ENCODE data around the gene DACH1.

Gene DACH1

GRCh38 chr13:71474936-71475335 lies 392.1 kb downstream of the DACH1 start:
- no peak for DNase-seq

- no peak for DNase-seq
Measured at GRCh38 chr13:71469626-71470025, 397.4 kb downstream of the DACH1 start.

GRCh38 chr13:71464686-71465085 lies 402.3 kb downstream of the DACH1 start:
- no peak for DNase-seq

- DNase-seq, result no peak
Measured at GRCh38 chr13:71461892-71462291, 405.1 kb downstream of the DACH1 start.

GRCh38 chr13:71460211-71460610 lies 406.8 kb downstream of the DACH1 start:
- DNase-seq, result no peak

GRCh38 chr13:71459708-71460107 lies 407.3 kb downstream of the DACH1 start:
- no peak for DNase-seq

GRCh38 chr13:71457645-71458044 lies 409.4 kb downstream of the DACH1 start:
- DNase-seq, result no peak

- no peak for DNase-seq
Measured at GRCh38 chr13:71456136-71456535, 410.9 kb downstream of the DACH1 start.

- DNase-seq, result no peak
Measured at GRCh38 chr13:71454509-71454908, 412.5 kb downstream of the DACH1 start.

- DNase-seq, result no peak
Measured at GRCh38 chr13:71448080-71448630, 418.8 kb downstream of the DACH1 start.

GRCh38 chr13:71437704-71438103 lies 429.3 kb downstream of the DACH1 start:
- DNase-seq, result no peak

- DNase-seq, result no peak
Measured at GRCh38 chr13:71430681-71431080, 436.3 kb downstream of the DACH1 start.

- no peak for DNase-seq
Measured at GRCh38 chr13:71417205-71417604, 449.8 kb downstream of the DACH1 start.

- DNase-seq, result no peak
Measured at GRCh38 chr13:71412231-71412630, 454.8 kb downstream of the DACH1 start.

- DNase-seq, result no peak
Measured at GRCh38 chr13:71408416-71408815, 458.6 kb downstream of the DACH1 start.

- no peak for DNase-seq
Measured at GRCh38 chr13:71399631-71400215, 467.3 kb downstream of the DACH1 start.

- DNase-seq, result no peak
Measured at GRCh38 chr13:71396149-71396548, 470.9 kb downstream of the DACH1 start.

GRCh38 chr13:71395053-71395452 lies 472.0 kb downstream of the DACH1 start:
- no peak for DNase-seq

- no peak for DNase-seq
Measured at GRCh38 chr13:71394176-71394575, 472.8 kb downstream of the DACH1 start.

Data from CD4-positive, alpha-beta T cell treated with Interleukin-21 for 1 hour (primary cell).